HT-29 (cell line): ENCODE measurements around the gene CD180. TPM values are rescaled to one million over a fixed set of nuclear protein-coding genes. Genes with fewer than 3 reads are reported as not detected.

Source experiments
- DNase-seq: peaks from one replicate; pipeline ENCODE4 v3.0.0-alpha.2; 2015; ENCODE audit warnings: low spot score
- total RNA-seq: library from RNA; depleted of rRNA; stranded (reverse); fragments of >200 nt; shearing (Covaris generic); gene quantifications from 2 replicates; pipeline ENCODE4 v1.2.3, GENCODE V29; 2014

CD180 gene
- total RNA-seq, 1 experiment from 2014 or later: not detected

GRCh38 chr5:67163231-67163756 lies 33.3 kb downstream of the CD180 start:
- no peak for DNase-seq

GRCh38 chr5:67161767-67162166 lies 34.8 kb downstream of the CD180 start:
- no peak for DNase-seq

GRCh38 chr5:67160985-67161384 lies 35.6 kb downstream of the CD180 start:
- DNase-seq: peak; percentile 42

GRCh38 chr5:67160272-67160671 lies 36.3 kb downstream of the CD180 start:
- DNase-seq: peak; percentile 16

- peak; percentile 79 for DNase-seq
Measured at GRCh38 chr5:67156976-67157583, 39.5 kb downstream of the CD180 start.

- no peak for DNase-seq
Measured at GRCh38 chr5:67154556-67155206, 41.9 kb downstream of the CD180 start.

GRCh38 chr5:67153292-67153691 lies 43.3 kb downstream of the CD180 start:
- DNase-seq: peak; percentile 53

GRCh38 chr5:67152400-67152799 lies 44.2 kb downstream of the CD180 start:
- DNase-seq: no peak

- peak; percentile 49 for DNase-seq
Measured at GRCh38 chr5:67149951-67150523, 46.6 kb downstream of the CD180 start.

- no peak for DNase-seq
Measured at GRCh38 chr5:67149057-67149950, 47.3 kb downstream of the CD180 start.

GRCh38 chr5:67147760-67148159 lies 48.8 kb downstream of the CD180 start:
- no peak for DNase-seq

GRCh38 chr5:67146981-67147380 lies 49.6 kb downstream of the CD180 start:
- no peak for DNase-seq

- no peak for DNase-seq
Measured at GRCh38 chr5:67146574-67146973, 50.0 kb downstream of the CD180 start.

- DNase-seq: no peak
Measured at GRCh38 chr5:67144183-67144639, 52.4 kb downstream of the CD180 start.

- DNase-seq: no peak
Measured at GRCh38 chr5:67143549-67143948, 53.0 kb downstream of the CD180 start.

- DNase-seq: no peak
Measured at GRCh38 chr5:67142816-67143215, 53.8 kb downstream of the CD180 start.

- DNase-seq: no peak
Measured at GRCh38 chr5:67141644-67142043, 55.0 kb downstream of the CD180 start.

- DNase-seq: no peak
Measured at GRCh38 chr5:67140413-67140812, 56.2 kb downstream of the CD180 start.

- DNase-seq: no peak
Measured at GRCh38 chr5:67139030-67139429, 57.6 kb downstream of the CD180 start.

- no peak for DNase-seq
Measured at GRCh38 chr5:67135381-67135984, 61.1 kb downstream of the CD180 start.

GRCh38 chr5:67133776-67134175 lies 62.8 kb downstream of the CD180 start:
- DNase-seq: no peak
